Activated naive CD8-positive, alpha-beta T cell treated with anti-CD3 and anti-CD28 coated beads, Interleukin-2, amount 50 U/mL, for 24 hours (primary cell): Measurements from ENCODE around the gene POLG.
A peak's percentile ranks its signal among the peaks of the same experiment; 100 is the strongest.

Source experiments
- ATAC-seq: fragments of 150-1000 bp; cut with Tn5 transposase; one replicate; pipeline ENCODE4 v1.10.0; 2021
- DNase-seq: peaks from one replicate; pipeline ENCODE4 v3.0.0; 2021
- H3K27ac Mint-ChIP-seq: one replicate; pipeline ENCODE4 v1.8.0; 2021; ENCODE audit warnings: mild to moderate bottlenecking, mixed read lengths
- H3K27me3 Mint-ChIP-seq: one replicate; pipeline ENCODE4 v1.8.0; 2021; ENCODE audit warnings: mixed read lengths
- H3K36me3 Mint-ChIP-seq: one replicate; pipeline ENCODE4 v1.8.0; 2021; ENCODE audit warnings: low read depth, mixed read lengths
- H3K4me1 Mint-ChIP-seq: one replicate; pipeline ENCODE4 v1.8.0; 2021; ENCODE audit warnings: mixed read lengths
- H3K4me3 Mint-ChIP-seq: one replicate; pipeline ENCODE4 v1.8.0; 2021; ENCODE audit warnings: mild to moderate bottlenecking, moderate library complexity, mixed read lengths
- H3K9me3 Mint-ChIP-seq: one replicate; pipeline ENCODE4 v1.8.0; 2021; ENCODE audit warnings: mixed read lengths

POLG gene

GRCh38 chr15:89346516-89347231, 12.1 kb upstream of the POLG start:
- Mint-ChIP-seq H3K4me1 (peaks cover 7% of the 10 kb centered on the region), H3K9me3 (no peaks in the 10 kb centered on the region), H3K4me3 (no peak overlapping the region), H3K27ac (no peak overlapping the region), H3K27me3 (peaks cover 10% of the 10 kb centered on the region), H3K36me3 (no peaks in the 10 kb centered on the region)
- ATAC-seq (no peak), DNase-seq (no peak)

GRCh38 chr15:89345248-89345647, 10.6 kb upstream of the POLG start:
- no peaks in the 10 kb centered on the region for H3K36me3 Mint-ChIP-seq
- DNase-seq: no peak
- H3K27ac Mint-ChIP-seq: no peak overlapping the region
- ATAC-seq: no peak
- H3K4me3 Mint-ChIP-seq: no peak overlapping the region
- peaks cover 8% of the 10 kb centered on the region for H3K27me3 Mint-ChIP-seq
- no peaks in the 10 kb centered on the region for H3K9me3 Mint-ChIP-seq
- H3K4me1 Mint-ChIP-seq: peaks cover 7% of the 10 kb centered on the region

DNA sequence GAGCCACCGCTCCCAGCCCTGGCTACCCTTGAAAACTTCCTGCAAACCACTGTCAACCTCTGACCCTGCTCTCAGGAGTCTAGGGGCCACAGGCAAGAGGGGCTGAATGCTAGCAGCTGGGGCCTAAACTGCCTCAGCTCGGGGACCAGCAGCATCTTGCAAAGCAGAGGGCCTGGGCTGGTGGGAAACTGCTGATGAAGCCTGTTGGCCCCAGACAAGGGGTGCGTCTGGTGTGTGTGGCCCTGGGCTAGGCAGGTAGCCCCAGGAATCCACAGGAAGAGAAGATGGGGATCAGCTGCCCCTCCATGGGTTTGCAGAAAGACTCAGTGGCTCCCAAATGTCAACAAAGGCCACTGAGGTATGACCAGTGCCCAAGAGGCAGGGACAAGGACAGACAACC, 8.2 kb upstream of the POLG start:
- Mint-ChIP-seq H3K36me3 (no peaks in the 10 kb centered on the region), H3K27ac (no peak overlapping the region), H3K27me3 (peaks cover 8% of the 10 kb centered on the region), H3K9me3 (no peaks in the 10 kb centered on the region), H3K4me1 (peaks cover 2% of the 10 kb centered on the region), H3K4me3 (no peak overlapping the region)
- DNase-seq: no peak
- no peak for ATAC-seq

GRCh38 chr15:89341316-89342005, 6.8 kb upstream of the POLG start:
- H3K27me3 Mint-ChIP-seq: peaks cover 8% of the 10 kb centered on the region
- no peak overlapping the region for H3K4me3 Mint-ChIP-seq
- ATAC-seq: no peak
- H3K27ac Mint-ChIP-seq: no peak overlapping the region
- no peaks in the 10 kb centered on the region for H3K9me3 Mint-ChIP-seq
- no peak for DNase-seq
- H3K36me3 Mint-ChIP-seq: no peaks in the 10 kb centered on the region
- H3K4me1 Mint-ChIP-seq: peaks cover 7% of the 10 kb centered on the region

DNA sequence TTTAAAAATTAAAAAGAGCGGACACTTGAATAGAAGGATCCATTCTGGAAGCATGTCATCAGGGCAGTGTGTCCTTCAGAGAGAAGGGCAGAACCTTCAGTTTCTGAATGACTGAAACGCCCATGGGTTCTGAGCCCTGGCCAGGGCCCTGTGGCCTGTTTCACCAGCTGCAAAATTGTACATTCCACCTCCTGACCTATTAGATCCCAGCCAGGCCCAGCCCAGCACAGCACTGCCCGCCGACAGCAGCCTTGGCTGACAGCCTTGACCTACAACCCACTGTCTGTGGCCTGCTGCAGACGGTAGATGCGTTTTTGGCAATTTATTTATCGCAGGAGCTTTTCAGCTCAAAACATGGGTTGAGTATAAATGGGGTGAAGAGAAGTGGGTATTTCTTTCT, 5.9 kb upstream of the POLG start:
- no peak overlapping the region for H3K27ac Mint-ChIP-seq
- H3K4me3 Mint-ChIP-seq: no peak overlapping the region
- DNase-seq (no peak), ATAC-seq (no peak)
- peaks cover 15% of the 10 kb centered on the region for H3K4me1 Mint-ChIP-seq
- H3K36me3 Mint-ChIP-seq: no peaks in the 10 kb centered on the region
- no peaks in the 10 kb centered on the region for H3K9me3 Mint-ChIP-seq
- peaks cover 4% of the 10 kb centered on the region for H3K27me3 Mint-ChIP-seq

DNA sequence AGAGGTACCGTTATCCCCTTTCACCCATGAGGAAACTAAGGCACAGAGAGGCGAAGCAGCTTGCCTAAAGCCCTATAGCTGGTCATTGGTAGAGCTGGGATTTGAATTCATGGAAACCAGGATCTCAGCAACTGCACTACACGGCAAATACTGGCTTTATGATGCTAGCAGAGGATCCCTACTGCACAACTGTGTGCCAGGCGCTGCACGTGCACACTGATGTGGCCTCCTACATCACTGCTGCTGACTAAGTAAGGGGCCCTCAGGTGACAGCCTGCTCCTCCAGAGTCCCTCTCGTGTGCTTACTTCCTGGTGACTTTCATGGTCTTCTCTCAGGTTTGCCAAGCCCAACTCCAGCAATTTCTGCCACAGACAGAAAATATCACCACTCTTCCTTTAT, 3.4 kb upstream of the POLG start:
- DNase-seq (no peak), ATAC-seq (no peak)
- Mint-ChIP-seq H3K27me3 (peaks cover 4% of the 10 kb centered on the region), H3K36me3 (peaks cover 10% of the 10 kb centered on the region), H3K4me1 (peaks cover 27% of the 10 kb centered on the region), H3K27ac (no peak overlapping the region), H3K9me3 (no peaks in the 10 kb centered on the region), H3K4me3 (no peak overlapping the region)

DNA sequence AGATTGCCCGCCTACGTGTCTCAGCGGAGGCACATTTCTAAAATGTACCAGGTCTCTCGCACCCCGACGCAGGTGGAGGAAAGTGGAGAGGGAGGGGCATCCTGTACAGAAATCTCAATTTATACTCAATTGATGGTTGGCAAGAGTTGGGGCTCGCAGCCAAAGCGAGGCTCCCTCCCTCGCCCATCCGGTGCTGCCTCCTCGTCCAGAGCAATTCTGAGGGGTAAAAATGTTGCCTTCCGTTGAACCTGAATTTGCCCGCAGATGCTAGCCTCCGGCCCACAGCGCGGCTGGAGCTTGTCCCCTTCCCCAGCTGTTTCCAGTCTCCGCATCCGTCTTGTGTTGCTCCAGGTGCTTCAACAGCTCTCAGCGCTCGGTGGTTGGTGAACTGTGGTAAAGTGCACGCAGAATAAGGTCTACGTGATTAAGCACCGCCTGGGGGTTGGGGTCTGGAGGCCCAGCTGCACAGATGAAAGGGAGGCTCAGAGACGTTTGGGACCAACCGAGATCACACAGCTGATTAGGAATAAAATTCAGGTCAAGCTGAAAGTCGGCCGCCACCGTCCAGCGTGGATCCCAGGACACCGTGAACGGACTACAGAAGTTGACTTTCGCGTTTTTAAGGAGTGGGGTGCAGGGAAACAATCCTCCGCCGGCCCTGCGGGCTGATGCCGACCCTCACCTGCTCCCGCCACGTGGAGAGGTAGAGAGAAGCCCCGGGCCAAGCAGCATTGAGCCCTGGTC, 846 bp upstream of the POLG start:
- Mint-ChIP-seq H3K36me3 (peaks cover 33% of the 10 kb centered on the region), H3K4me1 (peaks cover 52% of the 10 kb centered on the region), H3K27ac (peak overlapping the region; percentile 99), H3K27me3 (peaks cover 4% of the 10 kb centered on the region), H3K4me3 (peak overlapping the region; percentile 84), H3K9me3 (no peaks in the 10 kb centered on the region)
- ATAC-seq (peak; percentile 2), DNase-seq (peak; percentile 42)

GRCh38 chr15:89333959-89334509, 590 bp downstream of the POLG start:
- H3K36me3 Mint-ChIP-seq: peaks cover 45% of the 10 kb centered on the region
- peaks cover 66% of the 10 kb centered on the region for H3K4me1 Mint-ChIP-seq
- DNase-seq (peak; percentile 70), ATAC-seq (peak; percentile 12)
- no peaks in the 10 kb centered on the region for H3K9me3 Mint-ChIP-seq
- peak overlapping the region; percentile 84 for H3K4me3 Mint-ChIP-seq
- H3K27me3 Mint-ChIP-seq: peaks cover 4% of the 10 kb centered on the region
- H3K27ac Mint-ChIP-seq: peak overlapping the region; percentile 81

GRCh38 chr15:89333011-89333860, 1.4 kb downstream of the POLG start:
- DNase-seq: no peak
- Mint-ChIP-seq H3K4me1 (peaks cover 67% of the 10 kb centered on the region), H3K9me3 (no peaks in the 10 kb centered on the region), H3K27ac (peak overlapping the region; percentile 81), H3K27me3 (peaks cover 4% of the 10 kb centered on the region), H3K4me3 (peak overlapping the region; percentile 84), H3K36me3 (peaks cover 47% of the 10 kb centered on the region)
- ATAC-seq: no peak

GRCh38 chr15:89332446-89332845, 2.2 kb downstream of the POLG start:
- DNase-seq (peak; percentile 38), ATAC-seq (no peak)
- H3K27me3 Mint-ChIP-seq: peaks cover 4% of the 10 kb centered on the region
- H3K4me3 Mint-ChIP-seq: peak overlapping the region; percentile 74
- peak overlapping the region; percentile 65 for H3K27ac Mint-ChIP-seq
- H3K9me3 Mint-ChIP-seq: no peaks in the 10 kb centered on the region
- H3K36me3 Mint-ChIP-seq: peaks cover 52% of the 10 kb centered on the region
- peaks cover 66% of the 10 kb centered on the region for H3K4me1 Mint-ChIP-seq

DNA sequence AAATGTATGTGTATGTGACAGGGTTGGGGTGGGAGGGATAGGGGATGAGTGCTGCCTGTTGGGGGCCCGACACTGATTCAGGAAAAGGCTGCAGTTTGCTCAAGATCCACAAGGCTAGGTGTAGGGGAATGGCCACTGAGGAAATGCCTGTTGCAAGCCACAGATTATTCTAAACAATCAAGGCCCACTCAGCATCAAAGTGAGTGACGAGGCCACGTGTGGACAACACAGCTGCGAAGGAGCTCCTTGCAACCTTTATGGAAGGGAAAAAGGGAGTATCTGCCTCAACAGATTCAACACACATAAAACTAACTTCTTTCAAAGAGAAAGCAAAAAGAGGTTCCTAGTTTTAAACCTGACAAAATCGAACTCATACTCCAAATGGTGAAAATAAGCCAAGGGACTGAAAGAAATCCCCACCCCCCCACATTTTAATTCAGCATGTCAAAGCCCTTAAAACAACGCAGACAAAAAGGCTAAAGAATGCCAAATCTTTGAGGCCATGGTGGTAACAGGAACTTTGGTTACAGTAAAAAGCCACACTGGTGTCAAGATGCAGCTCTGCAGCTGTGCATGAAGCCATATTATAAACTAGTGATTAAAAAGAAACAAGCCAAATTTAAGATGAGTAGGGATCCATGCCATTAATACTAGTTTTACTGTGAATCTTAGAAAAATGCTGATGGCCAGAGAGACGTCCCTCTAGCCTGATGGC, 3.6 kb downstream of the POLG start:
- DNase-seq: no peak
- peak overlapping the region; percentile 74 for H3K4me3 Mint-ChIP-seq
- H3K27ac Mint-ChIP-seq: no peak overlapping the region
- peaks cover 64% of the 10 kb centered on the region for H3K36me3 Mint-ChIP-seq
- H3K9me3 Mint-ChIP-seq: no peaks in the 10 kb centered on the region
- no peak for ATAC-seq
- peaks cover 4% of the 10 kb centered on the region for H3K27me3 Mint-ChIP-seq
- peaks cover 57% of the 10 kb centered on the region for H3K4me1 Mint-ChIP-seq

GRCh38 chr15:89330119-89330518, 4.5 kb downstream of the POLG start:
- H3K27me3 Mint-ChIP-seq: peaks cover 3% of the 10 kb centered on the region
- peak overlapping the region; percentile 74 for H3K4me3 Mint-ChIP-seq
- no peak for ATAC-seq
- peaks cover 65% of the 10 kb centered on the region for H3K36me3 Mint-ChIP-seq
- peak overlapping the region; percentile 73 for H3K27ac Mint-ChIP-seq
- no peak for DNase-seq
- no peaks in the 10 kb centered on the region for H3K9me3 Mint-ChIP-seq
- H3K4me1 Mint-ChIP-seq: peaks cover 48% of the 10 kb centered on the region

DNA sequence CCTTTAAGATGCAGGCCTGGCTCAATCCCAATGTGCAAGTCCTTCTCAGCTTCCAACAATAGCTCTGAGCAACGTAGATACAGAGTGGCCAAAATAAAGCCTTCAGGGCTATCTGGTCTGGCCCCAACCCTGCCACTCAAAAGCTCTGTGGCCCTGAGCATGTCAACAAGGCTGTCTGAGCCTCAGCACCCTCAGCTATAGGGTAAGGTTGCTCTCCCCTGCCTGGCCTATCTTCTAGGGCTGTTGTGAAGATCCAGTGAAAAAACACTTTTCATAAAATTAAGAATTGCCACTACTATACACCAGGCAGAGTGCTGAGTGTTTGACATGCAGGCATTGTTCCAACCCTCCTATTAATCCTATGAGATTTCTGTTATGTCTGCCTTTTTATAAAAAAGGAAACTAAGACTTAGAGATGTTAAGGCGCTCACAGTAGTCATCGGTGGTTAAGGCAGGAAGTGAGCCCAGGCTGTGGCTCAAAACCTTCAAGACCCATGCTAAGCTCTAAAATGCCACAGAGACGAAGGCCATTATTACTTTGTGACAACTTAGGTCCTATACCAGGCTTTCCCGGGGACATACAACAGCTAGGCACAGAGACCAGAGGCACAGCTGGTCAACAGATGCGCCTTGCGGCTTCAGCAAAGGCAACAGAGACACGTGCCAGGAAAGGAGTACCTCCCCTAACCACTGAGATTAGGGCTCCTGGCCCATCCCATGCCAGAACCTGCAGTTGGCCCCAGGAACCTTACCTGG, 5.1 kb downstream of the POLG start:
- H3K4me1 Mint-ChIP-seq: peaks cover 43% of the 10 kb centered on the region
- no peaks in the 10 kb centered on the region for H3K9me3 Mint-ChIP-seq
- ATAC-seq: peak; percentile 58
- no peak for DNase-seq
- H3K27me3 Mint-ChIP-seq: no peaks in the 10 kb centered on the region
- H3K27ac Mint-ChIP-seq: peak overlapping the region; percentile 73
- H3K4me3 Mint-ChIP-seq: peak overlapping the region; percentile 74
- H3K36me3 Mint-ChIP-seq: peaks cover 64% of the 10 kb centered on the region
